Activated CD4-positive, alpha-beta T cell treated with anti-CD3 and anti-CD28 coated beads, Interleukin-2, amount 50 U/mL, for 4 hours (primary cell): ENCODE measurements around the gene FAM83F.
"Not testable (repeated sequence)": the region's sequence is repeated elsewhere in the genome, so short reads cannot be mapped to it uniquely, and the experiment has no call there.

Source experiments
- DNase-seq, 2 experiments: peaks; one replicate each; pipeline ENCODE4 v3.0.0-alpha.2; 2020

FAM83F gene

GRCh38 chr22:39994566-39995392, at the start of gene FAM83F:
FAM83F (plus strand) TSS chr22:39994954; CDS start chr22:39995043, 89 bp downstream.
- no peak for DNase-seq

GRCh38 chr22:39946126-39946502, 48.6 kb upstream of the FAM83F start:
- DNase-seq: no peak

- DNase-seq: no peak
Measured at GRCh38 chr22:39946503-39947219, 48.1 kb upstream of the FAM83F start.

- DNase-seq: no peak
Measured at GRCh38 chr22:39947220-39948216, 47.2 kb upstream of the FAM83F start.

GRCh38 chr22:39949964-39950737, 44.6 kb upstream of the FAM83F start:
- no peak for DNase-seq

GRCh38 chr22:39951603-39952293, 43.0 kb upstream of the FAM83F start:
- not testable (repeated sequence) for DNase-seq

- no peak for DNase-seq
Measured at GRCh38 chr22:39952347-39952746, 42.4 kb upstream of the FAM83F start.

- no peak for DNase-seq
Measured at GRCh38 chr22:39953101-39953500, 41.7 kb upstream of the FAM83F start.

GRCh38 chr22:39954584-39955055, 40.1 kb upstream of the FAM83F start:
- DNase-seq: no peak

- DNase-seq: no peak
Measured at GRCh38 chr22:39955675-39956074, 39.1 kb upstream of the FAM83F start.

GRCh38 chr22:39956932-39957664, 37.7 kb upstream of the FAM83F start:
- no peak for DNase-seq

- no peak for DNase-seq
Measured at GRCh38 chr22:39958009-39958711, 36.6 kb upstream of the FAM83F start.

- DNase-seq: no peak
Measured at GRCh38 chr22:39958949-39959639, 35.7 kb upstream of the FAM83F start.

GRCh38 chr22:39959640-39960447, 34.9 kb upstream of the FAM83F start, which contains the start of gene TMA7B:
TMA7B (plus strand) TSS chr22:39960397; CDS start chr22:39964375, 3,978 bp downstream.
- DNase-seq: no peak

GRCh38 chr22:39960791-39961746, 33.7 kb upstream of the FAM83F start:
- peak; percentile 34 to 37 for DNase-seq

GRCh38 chr22:39962071-39962470, 32.7 kb upstream of the FAM83F start:
- no peak for DNase-seq

- no peak for DNase-seq
Measured at GRCh38 chr22:39965748-39966147, 29.0 kb upstream of the FAM83F start.
